ENCODE measurements around the gene KRT74.

GRCh38 chr12:52530905-52531304 is 42.7 kb downstream of the KRT74 start:
- TF ChIP-seq, protein P1, sequence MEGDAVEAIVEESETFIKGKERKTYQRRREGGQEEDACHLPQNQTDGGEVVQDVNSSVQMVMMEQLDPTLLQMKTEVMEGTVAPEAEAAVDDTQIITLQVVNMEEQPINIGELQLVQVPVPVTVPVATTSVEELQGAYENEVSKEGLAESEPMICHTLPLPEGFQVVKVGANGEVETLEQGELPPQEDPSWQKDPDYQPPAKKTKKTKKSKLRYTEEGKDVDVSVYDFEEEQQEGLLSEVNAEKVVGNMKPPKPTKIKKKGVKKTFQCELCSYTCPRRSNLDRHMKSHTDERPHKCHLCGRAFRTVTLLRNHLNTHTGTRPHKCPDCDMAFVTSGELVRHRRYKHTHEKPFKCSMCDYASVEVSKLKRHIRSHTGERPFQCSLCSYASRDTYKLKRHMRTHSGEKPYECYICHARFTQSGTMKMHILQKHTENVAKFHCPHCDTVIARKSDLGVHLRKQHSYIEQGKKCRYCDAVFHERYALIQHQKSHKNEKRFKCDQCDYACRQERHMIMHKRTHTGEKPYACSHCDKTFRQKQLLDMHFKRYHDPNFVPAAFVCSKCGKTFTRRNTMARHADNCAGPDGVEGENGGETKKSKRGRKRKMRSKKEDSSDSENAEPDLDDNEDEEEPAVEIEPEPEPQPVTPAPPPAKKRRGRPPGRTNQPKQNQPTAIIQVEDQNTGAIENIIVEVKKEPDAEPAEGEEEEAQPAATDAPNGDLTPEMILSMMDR (IDR thresholded peaks at IDR 0.05; ENCODE audit: low read length), result no peak
- no peak for TF ChIP-seq EZH2 (IDR thresholded peaks at IDR 0.05; ENCODE audit: borderline replicate concordance, low read length)

All from OCI-LY1 (cell line).